SK-N-MC (cell line): ENCODE measurements around the gene SSBP2.
"Not testable (repeated sequence)": the region's sequence is repeated elsewhere in the genome, so short reads cannot be mapped to it uniquely, and the experiment has no call there.

Experiments used
- DNase-seq: peaks from one replicate; pipeline ENCODE4 v3.0.0-alpha.2; 2011; ENCODE audit warnings: low read depth, low spot score
- H3K27ac ChIP-seq: fragments of 200-600 bp; sonication (generic); 2 replicates; pipeline ENCODE4 v1.5.1; 2016; ENCODE audit warnings: mixed run types
- H3K36me3 ChIP-seq: fragments of 200-600 bp; sonication (generic); 2 replicates; pipeline ENCODE4 v1.6.1; 2017; ENCODE audit warnings: antibody characterized with exemption, low read length, mixed read lengths; ENCODE audit not compliant: insufficient read depth
- H3K4me3 ChIP-seq: fragments of 200-600 bp; sonication (generic); 2 replicates; pipeline ENCODE4 v1.5.1; 2016
- H3K9ac ChIP-seq: fragments of 200-600 bp; sonication (generic); 2 replicates; pipeline ENCODE4 v1.8.0; 2017; ENCODE audit warnings: mixed run types, mixed read lengths; ENCODE audit not compliant: insufficient read length
- H3K9me3 ChIP-seq: fragments of 200-600 bp; sonication (generic); 2 replicates; pipeline ENCODE4 v1.6.1; 2017; ENCODE audit warnings: low read depth, mild to moderate bottlenecking, antibody characterized with exemption, low read length, moderate library complexity, mixed read lengths
- EZH2 ChIP-seq: fragments of 200-600 bp; sonication (generic); IDR thresholded peaks from one replicate; pipeline ENCODE4 v1.6.1; 2017; ENCODE audit warnings: antibody characterized with exemption
- FOXP2 ChIP-seq: optimal IDR thresholded peaks from 2 replicates; pipeline ENCODE3; 2011; ENCODE audit warnings: mild to moderate bottlenecking, moderate library complexity; ENCODE audit not compliant: insufficient read depth; ENCODE audit errors: extremely low read length, control extremely low read depth
- POLR2AphosphoS5 ChIP-seq: IDR thresholded peaks from 2 replicates; pipeline ENCODE4 v1.6.1; 2012; ENCODE audit warnings: mild to moderate bottlenecking, low read depth, low read length, borderline replicate concordance

SSBP2 gene

DNA sequence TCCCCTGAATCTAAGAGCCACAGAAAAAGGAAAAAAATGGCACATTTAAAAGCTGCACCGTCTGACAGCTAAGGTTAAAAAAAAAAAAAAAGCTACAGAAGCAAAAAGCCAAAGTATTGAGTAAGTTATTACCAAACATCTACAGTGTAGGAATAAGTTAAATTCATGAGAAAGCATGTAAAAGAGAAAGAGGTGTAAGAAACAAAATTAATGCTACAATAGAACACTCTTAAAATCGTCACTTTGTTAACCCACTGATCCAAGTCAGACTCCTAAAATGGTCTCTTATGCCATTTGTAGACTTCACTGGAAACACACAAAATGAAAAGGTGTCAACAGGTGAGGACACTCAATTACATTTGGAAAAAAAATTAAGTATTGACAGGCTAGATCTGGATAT lies 120.2 kb downstream of the SSBP2 start:
- no peak overlapping the region for H3K27ac ChIP-seq
- no peaks in the 10 kb centered on the region for H3K36me3 ChIP-seq
- DNase-seq, result no peak
- H3K9ac ChIP-seq, result no peak overlapping the region
- H3K9me3 ChIP-seq, result no peaks in the 10 kb centered on the region
- TF ChIP-seq EZH2, result no peak
- no peak for TF ChIP-seq POLR2AphosphoS5
- no peak for TF ChIP-seq FOXP2
- no peak overlapping the region for H3K4me3 ChIP-seq

DNA sequence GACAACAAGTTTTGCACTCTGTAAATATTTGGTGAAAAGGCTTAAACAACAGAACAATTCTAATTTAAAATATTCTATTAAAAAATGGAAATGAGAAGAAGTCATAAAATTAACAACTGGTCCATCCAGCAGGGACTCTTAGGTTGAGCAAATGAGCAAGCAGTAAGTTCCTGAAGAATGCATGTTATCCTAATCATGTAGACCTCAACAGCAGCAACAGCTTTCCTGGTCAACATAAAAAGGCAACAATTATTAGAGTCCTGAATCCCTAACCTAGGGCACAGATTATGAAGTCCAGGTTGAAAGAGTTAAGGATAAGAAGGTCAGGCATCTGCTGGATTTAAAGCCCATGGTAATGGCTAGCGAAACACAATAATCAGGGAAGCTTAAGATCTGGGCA lies 120.9 kb downstream of the SSBP2 start:
- no peak for DNase-seq
- TF ChIP-seq FOXP2 (no peak), EZH2 (no peak), POLR2AphosphoS5 (no peak)
- no peaks in the 10 kb centered on the region for H3K36me3 ChIP-seq
- no peaks in the 10 kb centered on the region for H3K9me3 ChIP-seq
- H3K9ac ChIP-seq, result no peak overlapping the region
- H3K4me3 ChIP-seq, result no peak overlapping the region
- no peak overlapping the region for H3K27ac ChIP-seq

DNA sequence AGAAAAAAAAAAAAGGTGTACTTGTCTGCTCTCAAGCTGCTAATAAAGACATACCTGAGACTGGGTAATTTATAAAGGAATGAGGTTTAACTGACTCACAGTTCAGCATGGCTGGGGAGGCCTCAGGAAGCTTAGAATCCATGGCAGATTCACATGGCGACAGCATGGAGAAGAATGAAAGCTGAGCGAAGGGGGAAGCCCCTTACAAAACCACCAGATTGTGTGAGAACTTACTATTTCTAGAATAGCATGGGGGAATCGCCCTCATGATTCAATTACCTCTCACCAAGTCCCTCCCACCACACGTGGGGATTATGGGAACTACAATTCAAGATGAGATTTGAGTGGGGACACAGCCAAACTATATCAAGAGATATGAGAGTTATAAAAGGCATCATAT lies 122.8 kb downstream of the SSBP2 start:
- H3K36me3 ChIP-seq, H3K4me3 ChIP-seq, DNase-seq, H3K9me3 ChIP-seq, H3K27ac ChIP-seq, H3K9ac ChIP-seq: not testable (repeated sequence)

DNA sequence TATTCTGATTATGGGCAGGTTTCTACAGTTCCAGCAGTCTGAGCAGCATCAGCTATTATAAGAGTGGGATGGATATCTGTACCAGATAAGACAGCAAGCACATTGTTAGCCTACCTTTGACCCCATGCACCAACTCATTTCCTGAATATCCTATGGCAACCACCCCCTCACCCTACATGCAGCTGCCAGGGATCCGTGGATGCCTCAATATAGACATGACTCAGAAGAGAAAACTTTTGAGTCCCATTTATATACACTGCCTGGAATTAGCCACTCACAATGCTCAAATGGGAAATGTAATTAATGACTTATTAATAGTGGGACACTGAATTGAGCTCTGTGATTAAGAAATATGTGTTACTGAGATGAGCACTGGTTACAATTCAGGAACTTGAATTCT lies 124.4 kb downstream of the SSBP2 start:
- Histone ChIP-seq H3K9me3 (no peaks in the 10 kb centered on the region), H3K9ac (no peak overlapping the region)

DNA sequence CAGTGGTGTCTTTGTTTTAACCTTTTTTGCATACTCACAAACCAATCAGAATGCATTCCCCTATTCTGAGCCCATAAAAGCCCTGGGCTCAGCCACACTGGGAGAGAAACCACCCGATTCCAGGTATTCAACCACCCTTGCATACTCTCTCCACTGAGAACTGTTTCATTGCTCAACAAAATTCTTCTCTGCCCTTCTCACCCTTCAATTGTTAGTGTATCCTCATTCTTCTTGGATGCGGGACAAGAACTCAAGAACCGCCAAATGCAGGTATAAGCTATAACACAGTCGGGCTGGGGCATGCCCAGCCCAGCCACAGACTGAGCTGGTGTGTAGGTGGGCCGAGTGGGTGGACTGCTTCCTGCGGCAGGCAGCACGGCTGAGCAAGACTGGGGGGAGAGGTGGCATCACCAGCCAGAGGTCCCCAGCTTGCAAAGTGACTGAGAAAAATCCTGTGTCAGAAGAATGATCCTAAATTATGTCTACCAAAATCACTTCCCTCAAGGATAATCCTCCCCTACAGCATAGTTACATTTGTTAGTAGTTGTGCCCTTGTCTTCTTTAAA lies 141.0 kb downstream of the SSBP2 start:
- TF ChIP-seq FOXP2, result no peak
- TF ChIP-seq EZH2, result no peak
- no peak for TF ChIP-seq POLR2AphosphoS5
- H3K36me3 ChIP-seq, result peaks cover 5% of the 10 kb centered on the region; the same call in 1 of the 2 replicates
- no peak overlapping the region for H3K9ac ChIP-seq
- no peaks in the 10 kb centered on the region; the same call in 1 of the 2 replicates for H3K9me3 ChIP-seq
- no peak overlapping the region for H3K4me3 ChIP-seq
- no peak for DNase-seq
- no peak overlapping the region for H3K27ac ChIP-seq

More for the DNA sequence above, 124.4 kb downstream of the SSBP2 start:
- Histone ChIP-seq H3K4me3 (no peak overlapping the region), H3K36me3 (no peaks in the 10 kb centered on the region), H3K27ac (no peak overlapping the region)
- no peak for TF ChIP-seq POLR2AphosphoS5
- no peak for TF ChIP-seq FOXP2
- TF ChIP-seq EZH2, result no peak
- DNase-seq, result no peak

DNA sequence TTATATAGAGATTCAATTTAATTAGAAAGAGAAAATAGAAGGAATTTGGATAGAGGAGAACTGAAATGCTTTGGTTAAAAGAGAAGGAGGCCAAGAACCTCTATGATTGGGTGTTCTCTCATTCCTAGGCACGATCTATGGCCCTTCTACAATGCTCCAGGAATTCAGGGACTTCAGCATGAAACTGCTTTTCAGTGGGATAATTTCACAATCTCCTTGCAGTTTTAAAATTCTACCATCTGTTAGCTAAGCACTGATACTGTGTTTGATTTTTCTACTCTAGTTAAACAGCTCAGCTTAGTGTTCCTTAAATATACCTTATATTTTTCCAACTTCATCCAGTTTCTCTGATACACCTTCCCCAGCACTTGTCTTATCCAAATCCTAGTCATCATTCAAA lies 141.9 kb downstream of the SSBP2 start:
- H3K27ac ChIP-seq, result no peak overlapping the region
- H3K36me3 ChIP-seq, result peaks cover 5% of the 10 kb centered on the region; the same call in 1 of the 2 replicates
- DNase-seq, result no peak
- H3K4me3 ChIP-seq, result no peak overlapping the region
- no peak for TF ChIP-seq FOXP2
- no peak for TF ChIP-seq POLR2AphosphoS5
- no peak for TF ChIP-seq EZH2
- no peaks in the 10 kb centered on the region; the same call in 1 of the 2 replicates for H3K9me3 ChIP-seq
- no peak overlapping the region for H3K9ac ChIP-seq

DNA sequence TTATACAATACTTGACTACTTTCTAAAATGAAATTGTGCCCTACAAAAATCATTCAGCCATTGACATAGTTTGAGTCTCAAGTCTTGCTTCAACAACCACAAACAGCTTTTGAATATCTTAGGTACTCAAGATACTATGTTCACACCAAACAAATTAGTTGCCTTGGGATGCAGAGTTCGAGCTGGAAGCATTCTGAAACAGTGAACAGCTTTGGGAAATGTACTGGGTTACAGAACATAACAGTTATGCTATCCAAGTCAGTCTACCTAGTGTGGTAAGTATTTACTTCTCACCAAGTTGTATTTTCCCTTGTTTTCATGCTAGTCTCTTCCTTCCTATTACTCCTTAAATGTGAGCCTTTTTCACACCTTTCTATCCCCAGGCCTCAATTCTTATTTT lies 143.2 kb downstream of the SSBP2 start:
- no peak for DNase-seq
- no peak overlapping the region for H3K9ac ChIP-seq
- TF ChIP-seq POLR2AphosphoS5, result no peak
- no peak for TF ChIP-seq EZH2
- no peak for TF ChIP-seq FOXP2
- H3K4me3 ChIP-seq, result no peak overlapping the region
- H3K36me3 ChIP-seq, result no peaks in the 10 kb centered on the region; the same call in 1 of the 2 replicates
- H3K27ac ChIP-seq, result no peak overlapping the region
- H3K9me3 ChIP-seq, result no peaks in the 10 kb centered on the region; the same call in 1 of the 2 replicates

DNA sequence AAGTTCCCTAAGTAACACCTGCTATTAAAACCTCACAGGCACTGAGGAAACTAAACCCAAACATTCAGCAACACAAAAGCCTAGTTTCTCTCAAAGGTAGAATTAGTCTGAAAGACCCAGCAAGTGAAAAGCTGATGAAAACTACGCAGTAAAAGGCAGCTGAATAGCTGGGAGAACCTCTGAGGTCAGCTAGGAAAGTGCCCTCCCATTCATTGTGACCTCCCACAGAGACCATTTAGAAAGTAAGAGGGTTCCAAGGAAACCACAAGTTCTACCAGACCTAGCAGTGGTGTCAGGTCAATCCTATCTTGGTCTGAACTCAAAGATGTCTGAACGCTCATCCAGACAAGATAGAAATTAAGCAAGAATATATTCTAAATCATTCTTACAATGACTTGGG lies 144.7 kb downstream of the SSBP2 start:
- no peak overlapping the region for H3K9ac ChIP-seq
- H3K27ac ChIP-seq, result no peak overlapping the region
- H3K9me3 ChIP-seq, result no peaks in the 10 kb centered on the region; the same call in 1 of the 2 replicates
- no peak overlapping the region for H3K4me3 ChIP-seq
- TF ChIP-seq POLR2AphosphoS5 (no peak), FOXP2 (no peak), EZH2 (no peak)
- no peaks in the 10 kb centered on the region; the same call in 1 of the 2 replicates for H3K36me3 ChIP-seq
- no peak for DNase-seq

DNA sequence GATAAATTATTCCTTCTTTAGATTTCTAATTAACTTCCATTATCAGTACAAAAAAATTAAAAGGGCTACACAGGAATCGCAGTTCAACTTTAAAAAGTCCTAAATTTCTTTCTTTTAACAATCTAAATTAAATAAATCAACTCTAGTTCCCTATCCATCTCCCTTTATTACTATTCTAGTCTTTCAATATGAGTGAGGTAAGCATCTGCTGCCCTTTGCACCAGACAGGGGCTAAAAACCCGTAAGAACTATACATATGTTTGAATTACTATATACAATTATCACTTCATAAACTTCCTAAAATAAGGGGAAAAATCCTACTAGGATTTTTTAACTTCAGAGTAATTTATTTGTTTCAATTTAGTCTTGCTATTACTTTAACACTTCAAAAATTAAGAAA lies 145.6 kb downstream of the SSBP2 start:
- no peak for DNase-seq
- no peak overlapping the region for H3K27ac ChIP-seq
- TF ChIP-seq POLR2AphosphoS5 (no peak), FOXP2 (no peak), EZH2 (no peak)
- no peaks in the 10 kb centered on the region; the same call in 1 of the 2 replicates for H3K36me3 ChIP-seq
- H3K9ac ChIP-seq, result no peak overlapping the region
- no peak overlapping the region for H3K4me3 ChIP-seq
- no peaks in the 10 kb centered on the region; the same call in 1 of the 2 replicates for H3K9me3 ChIP-seq
